Measurements from ENCODE around the gene SRP9. TPM values are rescaled to one million over a fixed set of nuclear protein-coding genes. Genes with fewer than 3 reads are reported as not detected.

Gene SRP9
- total and polyA plus RNA-seq, 8 donors, result 195 to 428 (median 382) TPM

DNA sequence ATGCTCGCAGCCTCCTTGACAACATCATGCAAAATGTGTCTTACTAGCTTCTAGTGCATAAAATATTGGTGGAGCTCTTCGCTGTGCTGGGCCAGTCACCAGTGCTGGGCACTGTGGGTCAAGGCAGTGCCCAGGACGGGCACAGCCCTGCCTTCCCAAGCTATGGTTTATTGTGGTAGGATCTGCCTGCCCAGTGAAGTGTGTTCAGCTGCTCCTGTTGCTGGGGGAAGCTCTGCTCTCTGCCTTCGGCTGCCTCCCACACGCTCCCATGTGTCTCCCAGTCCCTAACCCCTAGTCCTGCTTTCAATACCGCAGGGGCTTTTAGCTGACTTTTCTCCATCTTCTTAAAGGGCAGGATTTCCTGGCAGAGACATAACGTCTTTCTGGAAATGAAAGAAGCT is 48.0 kb downstream of the SRP9 start:
- H3K36me3 ChIP-seq, result peaks cover 0 to 11% of the 10 kb centered on the region in 2 donors
- intact Hi-C loops (cut with DNase I), result no loop called here
- ATAC-seq (peak; percentile 14), DNase-seq (no peak)
- TF ChIP-seq, protein P1, sequence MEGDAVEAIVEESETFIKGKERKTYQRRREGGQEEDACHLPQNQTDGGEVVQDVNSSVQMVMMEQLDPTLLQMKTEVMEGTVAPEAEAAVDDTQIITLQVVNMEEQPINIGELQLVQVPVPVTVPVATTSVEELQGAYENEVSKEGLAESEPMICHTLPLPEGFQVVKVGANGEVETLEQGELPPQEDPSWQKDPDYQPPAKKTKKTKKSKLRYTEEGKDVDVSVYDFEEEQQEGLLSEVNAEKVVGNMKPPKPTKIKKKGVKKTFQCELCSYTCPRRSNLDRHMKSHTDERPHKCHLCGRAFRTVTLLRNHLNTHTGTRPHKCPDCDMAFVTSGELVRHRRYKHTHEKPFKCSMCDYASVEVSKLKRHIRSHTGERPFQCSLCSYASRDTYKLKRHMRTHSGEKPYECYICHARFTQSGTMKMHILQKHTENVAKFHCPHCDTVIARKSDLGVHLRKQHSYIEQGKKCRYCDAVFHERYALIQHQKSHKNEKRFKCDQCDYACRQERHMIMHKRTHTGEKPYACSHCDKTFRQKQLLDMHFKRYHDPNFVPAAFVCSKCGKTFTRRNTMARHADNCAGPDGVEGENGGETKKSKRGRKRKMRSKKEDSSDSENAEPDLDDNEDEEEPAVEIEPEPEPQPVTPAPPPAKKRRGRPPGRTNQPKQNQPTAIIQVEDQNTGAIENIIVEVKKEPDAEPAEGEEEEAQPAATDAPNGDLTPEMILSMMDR (IDR thresholded peaks at IDR 0.05), result no peak
- no peak overlapping the region for H3K27ac ChIP-seq
- H3K4me1 ChIP-seq, result peaks cover 24 to 26% of the 10 kb centered on the region in 2 donors
- no peak overlapping the region for H3K4me3 ChIP-seq
- H3K9me3 ChIP-seq, result no peaks in the 10 kb centered on the region
- H3K27me3 ChIP-seq, result no peaks in the 10 kb centered on the region

DNA sequence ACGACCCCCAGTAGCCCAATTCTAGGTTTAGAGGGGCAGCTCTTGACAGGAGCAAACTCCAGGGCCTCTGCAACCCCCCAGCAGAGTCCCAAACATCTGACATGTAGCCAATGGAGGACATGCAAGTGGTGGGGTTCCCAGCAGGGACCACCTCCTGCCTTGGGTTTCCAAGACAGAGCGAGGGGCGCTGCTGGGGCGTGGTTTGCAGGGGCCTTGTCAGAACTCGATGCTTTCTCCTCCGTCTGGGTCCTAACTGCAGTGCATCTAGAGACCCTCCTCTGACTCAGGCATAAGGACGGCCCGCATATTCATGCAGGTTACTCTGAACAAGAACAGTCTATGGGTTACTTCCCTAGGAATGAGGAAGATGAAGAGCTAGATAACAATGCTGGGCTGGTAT is 49.5 kb downstream of the SRP9 start:
- H3K36me3 ChIP-seq, result peaks cover 0 to 17% of the 10 kb centered on the region in 2 donors
- H3K4me3 ChIP-seq, result no peak overlapping the region
- TF ChIP-seq, protein P1 (IDR thresholded peaks at IDR 0.05), result no peak
- intact Hi-C loops (cut with DNase I), result no loop called here
- peaks cover 19 to 23% of the 10 kb centered on the region in 2 donors for H3K4me1 ChIP-seq
- no peak overlapping the region for H3K27ac ChIP-seq
- no peaks in the 10 kb centered on the region for H3K27me3 ChIP-seq
- DNase-seq, result no peak
- no peaks in the 10 kb centered on the region for H3K9me3 ChIP-seq
- no peak for ATAC-seq

DNA sequence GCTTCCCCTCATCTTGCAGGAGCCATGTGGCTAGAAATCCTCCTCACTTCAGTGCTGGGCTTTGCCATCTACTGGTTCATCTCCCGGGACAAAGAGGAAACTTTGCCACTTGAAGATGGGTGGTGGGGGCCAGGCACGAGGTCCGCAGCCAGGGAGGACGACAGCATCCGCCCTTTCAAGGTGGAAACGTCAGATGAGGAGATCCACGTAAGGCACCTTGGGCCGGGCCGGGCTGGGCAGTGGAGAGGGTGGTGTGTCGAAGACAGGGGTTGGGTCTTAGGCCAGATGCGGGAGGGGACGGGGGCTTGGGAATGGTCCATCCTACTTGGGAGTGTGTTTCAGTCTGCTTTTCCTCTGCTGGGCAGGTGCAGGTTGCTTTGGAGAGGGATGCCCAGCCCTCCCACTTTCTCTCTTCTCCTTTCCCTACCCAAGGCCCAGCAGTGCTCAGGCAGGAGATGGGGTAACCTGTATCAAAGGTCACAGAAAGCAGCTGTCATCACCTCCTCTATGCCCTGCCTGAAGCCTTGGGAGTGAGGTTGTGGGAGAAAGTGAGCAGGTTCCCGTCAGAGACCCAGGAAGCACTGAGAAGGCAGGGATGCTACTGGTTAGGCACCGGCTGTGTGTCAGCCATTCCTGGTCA is 51.2 kb downstream of the SRP9 start:
- Histone ChIP-seq H3K27me3 (no peaks in the 10 kb centered on the region), H3K9me3 (no peaks in the 10 kb centered on the region), H3K4me3 (no peak overlapping the region), H3K4me1 (peaks cover 19 to 23% of the 10 kb centered on the region in 2 donors), H3K36me3 (peaks cover 0 to 27% of the 10 kb centered on the region in 2 donors), H3K27ac (no peak overlapping the region)
- no peak for ATAC-seq
- intact Hi-C loops (cut with DNase I), result no loop called here
- TF ChIP-seq, protein P1 (IDR thresholded peaks at IDR 0.05), result no peak
- no peak for DNase-seq

DNA sequence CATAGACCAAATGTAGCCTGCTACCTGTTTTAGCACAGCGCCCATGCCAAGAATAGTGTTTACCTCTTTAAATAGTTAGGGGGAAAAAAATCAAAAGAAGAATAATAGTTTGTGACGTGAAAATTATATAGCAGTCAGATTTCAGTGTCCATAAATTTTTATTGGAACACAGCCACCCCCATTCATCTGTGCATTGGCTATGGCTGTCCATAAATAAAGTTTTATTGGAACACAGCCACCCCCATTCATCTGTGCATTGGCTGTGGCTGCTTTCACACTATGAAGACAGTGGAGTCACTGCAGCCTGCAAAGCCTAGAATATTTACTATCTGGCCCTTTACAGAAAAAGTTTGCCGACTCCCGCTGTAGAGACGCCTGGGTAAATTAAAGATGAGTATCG is 53.2 kb downstream of the SRP9 start:
- H3K4me1 ChIP-seq, result peaks cover 5 to 9% of the 10 kb centered on the region in 2 donors
- no peak overlapping the region for H3K27ac ChIP-seq
- intact Hi-C loops (cut with DNase I), result no loop called here
- no peaks in the 10 kb centered on the region for H3K27me3 ChIP-seq
- DNase-seq (no peak), ATAC-seq (no peak)
- TF ChIP-seq, protein P1 (IDR thresholded peaks at IDR 0.05), result no peak
- no peak overlapping the region for H3K4me3 ChIP-seq
- H3K36me3 ChIP-seq, result peaks cover 0 to 27% of the 10 kb centered on the region in 2 donors
- no peaks in the 10 kb centered on the region for H3K9me3 ChIP-seq

DNA sequence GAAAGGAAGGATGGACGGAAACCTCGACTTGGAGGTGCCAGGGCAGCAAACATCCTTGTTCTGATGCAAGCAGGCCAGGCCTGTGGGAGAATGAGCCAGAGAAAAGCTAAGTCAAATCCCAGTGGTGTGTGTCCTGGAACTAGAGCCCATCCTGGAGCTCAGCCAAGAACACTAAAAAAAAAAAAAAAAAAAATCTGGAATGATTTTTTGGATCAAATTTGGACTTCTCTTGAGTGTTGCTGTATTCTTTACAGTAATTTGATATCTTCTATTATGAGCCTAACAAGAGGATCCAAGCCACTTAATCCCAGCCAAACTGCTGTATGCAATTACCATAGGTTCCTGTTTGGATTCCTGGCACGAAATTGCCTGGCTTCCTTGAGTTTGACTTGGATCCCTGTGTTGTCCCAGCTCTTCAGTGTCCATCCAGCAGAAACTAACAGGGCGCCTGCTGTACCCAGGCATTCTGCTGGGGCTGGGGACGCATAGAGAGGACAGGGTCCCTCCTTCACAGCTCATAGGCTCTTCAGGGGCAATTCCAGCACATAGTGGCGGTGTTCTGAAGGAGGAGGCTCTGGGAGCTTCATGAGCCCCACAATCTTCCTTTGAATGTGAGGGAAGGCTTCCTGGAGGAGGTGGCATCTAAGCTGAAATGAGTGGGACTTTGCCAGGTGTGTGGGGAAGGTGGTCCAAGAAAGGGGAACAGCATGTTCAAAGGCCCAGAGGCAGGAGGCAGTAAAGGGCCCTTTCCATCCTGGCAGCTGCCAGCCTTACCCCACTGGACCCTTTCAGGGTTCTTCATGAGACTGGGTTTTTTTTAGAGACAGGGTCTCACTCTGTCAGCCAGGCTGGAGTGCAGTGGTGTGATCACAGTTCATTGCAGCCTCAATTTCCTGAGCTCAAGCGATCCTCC is 57.0 kb downstream of the SRP9 start:
- ATAC-seq, result peak; percentile 71
- TF ChIP-seq, protein P1 (IDR thresholded peaks at IDR 0.05), result no peak
- peaks cover 3% of the 10 kb centered on the region in 2 donors for H3K4me1 ChIP-seq
- H3K36me3 ChIP-seq, result peaks cover 0 to 29% of the 10 kb centered on the region in 2 donors
- no peaks in the 10 kb centered on the region for H3K27me3 ChIP-seq
- no peak overlapping the region for H3K4me3 ChIP-seq
- H3K27ac ChIP-seq, result peak overlapping the region; percentile 11 to 18
- no peaks in the 10 kb centered on the region for H3K9me3 ChIP-seq
- DNase-seq, result peak in 2 of 4 donors; percentile 87 to 91
- intact Hi-C loops (cut with DNase I), result no loop called here

All from left lung (tissue), 10 donors.